GM12878 (cell line): ENCODE measurements around the gene SCYGR5. TPM values are rescaled to one million over a fixed set of nuclear protein-coding genes. Genes with fewer than 3 reads are reported as not detected.

Experiments
- ATAC-seq: fragments of 200-7000 bp; cut with Tn5 transposase; 3 replicates; pipeline ENCODE4 v1.9.1; 2020; ENCODE audit warnings: mild to moderate bottlenecking, moderate library complexity
- BruUV-seq: library from RNA; stranded (reverse); fragments of 400-500 nt; replicated peaks from 2 replicates; lab custom pipeline; 2021; lab: Mats Ljungman, UMichigan
- CTCF ChIA-PET: fragments of 300-600 bp; sonication (Branson Sonifier 250); formaldehyde crosslinking; extraction: SDS; loops from one replicate; lab custom pipeline; 2021; ENCODE audit warnings: inconsistent platforms; lab: Yijun Ruan, JAX
- POLR2A ChIA-PET: fragments of 350-600 bp; formaldehyde crosslinking; extraction: SDS; loops from one replicate; lab custom pipeline; 2021; ENCODE audit warnings: inconsistent platforms; lab: Charles Lee
- RAD21 ChIA-PET: fragments of 300-600 bp; sonication (Branson Sonifier 250); formaldehyde crosslinking; loops from one replicate; lab custom pipeline; 2023; ENCODE audit warnings: antibody characterized with exemption; ENCODE audit not compliant: unreplicated experiment; lab: Charles Lee
- SMC1A ChIA-PET: fragments of 300-600 bp; sonication (Branson Sonifier 250); formaldehyde crosslinking; loops from one replicate; lab custom pipeline; 2023; ENCODE audit not compliant: unreplicated experiment, uncharacterized antibody; lab: Charles Lee
- DNase-seq: peaks from one replicate; pipeline ENCODE4 v3.0.0-alpha.2; 2011; ENCODE audit warnings: low read depth, low spot score
- FAIRE-seq: peaks from 3 replicates; lab custom pipeline; 2011; peaks lifted over from hg19 to GRCh38; lab: Jason Lieb, UNC
- H2AFZ ChIP-seq: 2 replicates; pipeline ENCODE4 v1.6.0; 2011; ENCODE audit warnings: low read depth, low read length, control low read depth; ENCODE audit not compliant: control insufficient read depth
- H3K27ac ChIP-seq: 2 replicates; pipeline ENCODE4 v1.5.1; 2011; ENCODE audit warnings: control low read depth; ENCODE audit not compliant: control insufficient read depth, insufficient read depth
- H3K27me3 ChIP-seq, 2 experiments: replicated peaks in 1 of 2; 2 replicates each; pipeline versions ENCODE4 v1.6.0 to v1.6.1; 2011; ENCODE audit warnings: low read length in 1 of 2; ENCODE audit not compliant: control insufficient read depth in 2 of 2, insufficient read depth in 2 of 2
- H3K36me3 ChIP-seq, 2 experiments: 2 replicates each; pipeline ENCODE4 v1.5.1; 2011; ENCODE audit warnings: low read length in 1 of 2; ENCODE audit not compliant: control insufficient read depth in 2 of 2, insufficient read depth in 2 of 2
- H3K4me1 ChIP-seq: 2 replicates; pipeline ENCODE4 v1.6.1; 2011; ENCODE audit warnings: mild to moderate bottlenecking, low read length, moderate library complexity, mixed read lengths; ENCODE audit not compliant: control insufficient read depth, insufficient read depth
- H3K4me2 ChIP-seq: 2 replicates; pipeline ENCODE4 v1.6.0; 2011; ENCODE audit warnings: control low read depth; ENCODE audit not compliant: control insufficient read depth, insufficient read depth
- H3K4me3 ChIP-seq: fragments of 200-600 bp; sonication (generic); 2 replicates; pipeline ENCODE4 v1.5.1; 2016
- H3K79me2 ChIP-seq: 2 replicates; pipeline ENCODE4 v1.6.0; 2011; ENCODE audit warnings: low read length; ENCODE audit not compliant: control insufficient read depth, insufficient read depth
- H3K9ac ChIP-seq: 2 replicates; pipeline ENCODE4 v1.8.0; 2011; ENCODE audit warnings: low read length, control low read depth, mixed read lengths; ENCODE audit not compliant: control insufficient read depth, insufficient read depth
- H3K9me3 ChIP-seq: replicated peaks from 3 replicates; pipeline ENCODE4 v1.5.1; 2011; ENCODE audit warnings: mild to moderate bottlenecking, low read length; ENCODE audit not compliant: control insufficient read depth, insufficient read depth
- H4K20me1 ChIP-seq: 2 replicates; pipeline ENCODE4 v1.6.0; 2011; ENCODE audit not compliant: control insufficient read depth, insufficient read depth
- BACH1 ChIP-seq: fragments of 450-650 bp; IDR thresholded peaks from 2 replicates; pipeline ENCODE4 v1.6.1; 2017; ENCODE audit warnings: mild to moderate bottlenecking, borderline replicate concordance
- CREB1 ChIP-seq: IDR thresholded peaks from 2 replicates; pipeline ENCODE4 v1.6.1; 2012; ENCODE audit warnings: low read depth, mild to moderate bottlenecking, inconsistent platforms
- FOXM1 ChIP-seq: IDR thresholded peaks from 2 replicates; pipeline ENCODE4 v1.6.1; 2012; ENCODE audit warnings: low read depth, mild to moderate bottlenecking, inconsistent platforms, low read length, moderate library complexity
- HCFC1 ChIP-seq: fragments of 150-350 bp; IDR thresholded peaks from 2 replicates; pipeline ENCODE4 v1.6.1; 2014; ENCODE audit warnings: low read length
- HDGF ChIP-seq: fragments of 450-650 bp; IDR thresholded peaks from 2 replicates; pipeline ENCODE4 v1.6.1; 2016; ENCODE audit warnings: antibody characterized with exemption
- IRF3 ChIP-seq: fragments of 450-650 bp; IDR thresholded peaks from 2 replicates; pipeline ENCODE4 v1.6.1; 2014; ENCODE audit warnings: mild to moderate bottlenecking
- IRF4 ChIP-seq: IDR thresholded peaks from 2 replicates; pipeline ENCODE4 v1.6.1; 2011; ENCODE audit warnings: low read depth, low read length
- USF2 ChIP-seq: IDR thresholded peaks from 2 replicates; pipeline ENCODE4 v1.6.1; 2011; ENCODE audit warnings: low read depth, low read length, improper control_type of control experiment, borderline replicate concordance
- YBX1 ChIP-seq: fragments of 450-650 bp; IDR thresholded peaks from 2 replicates; pipeline ENCODE4 v1.6.1; 2016; ENCODE audit warnings: antibody characterized with exemption
- YY1 ChIP-seq: IDR thresholded peaks from 2 replicates; pipeline ENCODE4 v1.6.1; 2011; ENCODE audit warnings: low read depth, mild to moderate bottlenecking, low read length
- ZNF207 ChIP-seq: fragments of 450-650 bp; IDR thresholded peaks from 2 replicates; pipeline ENCODE4 v1.6.1; 2014; ENCODE audit warnings: antibody characterized with exemption, mild to moderate bottlenecking, borderline replicate concordance
- ZNF217 ChIP-seq: fragments of 450-650 bp; IDR thresholded peaks from 2 replicates; pipeline ENCODE4 v1.6.1; 2017; ENCODE audit warnings: antibody characterized with exemption, mild to moderate bottlenecking
- ZNF592 ChIP-seq: fragments of 450-650 bp; IDR thresholded peaks from 2 replicates; pipeline ENCODE4 v1.6.1; 2017; ENCODE audit warnings: mild to moderate bottlenecking, moderate library complexity
- WGBS: methylation state at CpG from one replicate; pipeline ENCODE4 v1.1.6; 2016; ENCODE audit warnings: low lambda C conversion rate; ENCODE audit not compliant: insufficient replicate concordance, insufficient coverage; ENCODE audit errors: missing lambda C conversion rate; 5-methylcytosine and 5-hydroxymethylcytosine counted together
- in situ Hi-C: fragments of 300-500 bp; cut with MboI; formaldehyde crosslinking; loops from 9 replicates; pipeline ENCODE4 v1.14.3; 2018; ENCODE audit warnings: mixed read lengths
- intact Hi-C: fragments of 100-400 bp; cut with micrococcal nuclease; formaldehyde crosslinking; loops from one replicate; pipeline ENCODE4 v1.14.2; 2022; ENCODE audit not compliant: unreplicated experiment
- polyA plus RNA-seq, 11 experiments: library from polyadenylated mRNA; depleted of rRNA in 4 of 11; unstranded in 6 of 11; stranded (reverse) in 5 of 11; fragments of >200 nt; fragmentation: Nextera tagmentation in 4 of 11; fragmentation: Illumina TruSeq in 1 of 11; extraction: Ambion mirVana in 4 of 11; extraction: Trizol in 1 of 11; gene quantifications; 1 replicate in 1 of 11; 2 replicates in 10 of 11; pipeline versions ENCODE4 v1.2.1 to v1.2.3, GENCODE V29; 2011 to 2016; ENCODE audit warnings: inconsistent platforms in 2 of 11, missing spikeins in 2 of 11, low read depth in 1 of 11
- total RNA-seq, 4 experiments: library from RNA; depleted of rRNA in 3 of 4; stranded (reverse); fragments of >200 nt in 3 of 4; fragmentation: Illumina TruSeq in 1 of 4; extraction: Trizol in 1 of 4; gene quantifications; 2 replicates each; pipeline versions ENCODE4 v1.2.1 to v1.2.3, GENCODE V29; 2013 to 2021

SCYGR5 gene
- total and polyA plus RNA-seq, 10 of the 15 experiments (the other 5 are each of a cell fraction or from before 2014, with no cell fraction given): not detected

- 32% methylated on average over 3 of the region's 3 CpGs for WGBS
- ATAC-seq (no peak), FAIRE-seq (no peak)
These were observed 4.7 kb downstream of the SCYGR5 start for GRCh38 chr2:227671170-227671905.

More at GRCh38 chr2:227671170-227671905, 4.7 kb downstream of the SCYGR5 start:
- Histone ChIP-seq H3K4me1 (no peaks in the 10 kb centered on the region), H2AFZ (no peak overlapping the region), H3K79me2 (no peaks in the 10 kb centered on the region), H3K27ac (no peak overlapping the region), H4K20me1 (no peaks in the 10 kb centered on the region), H3K36me3 (no peaks in the 10 kb centered on the region), H3K4me2 (no peak overlapping the region), H3K27me3 (no peaks in the 10 kb centered on the region), H3K9me3 (no peaks in the 10 kb centered on the region), H3K9ac (no peak overlapping the region), H3K4me3 (no peak overlapping the region)
- TF ChIP-seq CREB1: no peak
- no peak for TF ChIP-seq YBX1
- TF ChIP-seq HDGF: no peak
- TF ChIP-seq ZNF592: no peak
- TF ChIP-seq YY1: no peak
- TF ChIP-seq IRF3: no peak
- no peak for TF ChIP-seq USF2
- TF ChIP-seq ZNF207: no peak
- TF ChIP-seq HCFC1: no peak
- TF ChIP-seq ZNF217: no peak
- TF ChIP-seq BACH1: no peak
- TF ChIP-seq FOXM1: no peak
- TF ChIP-seq IRF4: no peak
- ChIA-PET RAD21 (interaction anchor here (1.9 kb wide), 1 partner anchor 13 kb away, joined by 7 read pairs; no protein-coding TSS in a partner anchor), SMC1A (interaction anchor here (1.5 kb wide), 1 partner anchor 225 kb away, joined by 3 read pairs; no protein-coding TSS in a partner anchor), POLR2A (no interaction called here), CTCF (interaction anchor here (1.1 to 1.8 kb wide), 3 partner anchors 13 to 265 kb away, joined by 3 to 11 read pairs (median 5); no protein-coding TSS in a partner anchor)
- DNase-seq: no peak
- intact Hi-C loops (no loop called here), in situ Hi-C loops (no loop called here)
- BruUV-seq: no TSS peak
